Ammon's horn (tissue), 1 donor: ENCODE results near the gene TRAF7.
"Not testable (repeated sequence)": the region's sequence is repeated elsewhere in the genome, so short reads cannot be mapped to it uniquely, and the experiment has no call there.

ENCODE experiments used
- DNase-seq: peaks from one replicate; pipeline ENCODE4 v3.0.0-alpha.2; 2016; ENCODE audit warnings: low spot score

The TRAF7 gene

GRCh38 chr16:2122429-2122828, 33.2 kb upstream of the TRAF7 start:
- no peak for DNase-seq

- not testable (repeated sequence) for DNase-seq
These were observed 32.5 kb upstream of the TRAF7 start for GRCh38 chr16:2122934-2123683.

GRCh38 chr16:2123706-2124376, 31.7 kb upstream of the TRAF7 start:
- not testable (repeated sequence) for DNase-seq

- DNase-seq, result not testable (repeated sequence)
These were observed 31.2 kb upstream of the TRAF7 start for GRCh38 chr16:2124377-2124693.

- DNase-seq, result peak; percentile 42
These were observed 30.7 kb upstream of the TRAF7 start for GRCh38 chr16:2124694-2125444.

- DNase-seq, result not testable (repeated sequence)
These were observed 30.0 kb upstream of the TRAF7 start for GRCh38 chr16:2125609-2126008.

- peak; percentile 75 for DNase-seq
These were observed 29.3 kb upstream of the TRAF7 start for GRCh38 chr16:2126161-2126743.

- peak; percentile 42 for DNase-seq
These were observed 28.5 kb upstream of the TRAF7 start for GRCh38 chr16:2126928-2127556.

- not testable (repeated sequence) for DNase-seq
These were observed 27.8 kb upstream of the TRAF7 start for GRCh38 chr16:2127630-2128280.

- not testable (repeated sequence) for DNase-seq
These were observed 26.3 kb upstream of the TRAF7 start for GRCh38 chr16:2129251-2129650.

- DNase-seq, result not testable (repeated sequence)
These were observed 25.6 kb upstream of the TRAF7 start for GRCh38 chr16:2129890-2130447.

GRCh38 chr16:2133797-2134196, 21.8 kb upstream of the TRAF7 start:
- DNase-seq, result not testable (repeated sequence)

- not testable (repeated sequence) for DNase-seq
These were observed 20.5 kb upstream of the TRAF7 start for GRCh38 chr16:2135071-2135470.

- peak; percentile 91 for DNase-seq
These were observed 19.7 kb upstream of the TRAF7 start, which contains the start of gene PKD1 for GRCh38 chr16:2135770-2136490. Gene PKD1, minus strand, starts transcription at chr16:2135898. Its CDS starts 209 bp downstream, at chr16:2135689.

GRCh38 chr16:2142942-2143877, 12.4 kb upstream of the TRAF7 start:
- DNase-seq, result peak; percentile 65

GRCh38 chr16:2143878-2144485, 11.6 kb upstream of the TRAF7 start:
- DNase-seq, result no peak

GRCh38 chr16:2145843-2146242, 9.7 kb upstream of the TRAF7 start:
- no peak for DNase-seq

- DNase-seq, result no peak
These were observed 8.2 kb upstream of the TRAF7 start for GRCh38 chr16:2147378-2147777.
